OCI-M1 (cell line): ENCODE data around the gene GREM2.
A peak's percentile ranks its signal among the peaks of the same experiment; 100 is the strongest.

ENCODE experiments used
- DNase-seq: peaks from one replicate; lab custom pipeline; 2025; lab: John Stamatoyannopoulos, UW

The GREM2 gene

GRCh38 chr1:240555524-240555923, 56.4 kb downstream of the GREM2 start:
- DNase-seq: no peak

- no peak for DNase-seq
These were observed 58.6 kb downstream of the GREM2 start for GRCh38 chr1:240553351-240553750.

GRCh38 chr1:240539769-240540414, 72.1 kb downstream of the GREM2 start:
- DNase-seq: no peak

GRCh38 chr1:240538776-240539430, 73.1 kb downstream of the GREM2 start:
- DNase-seq: no peak

- DNase-seq: no peak
These were observed 78.7 kb downstream of the GREM2 start for GRCh38 chr1:240533154-240533780.

GRCh38 chr1:240528591-240528990, 83.4 kb downstream of the GREM2 start:
- DNase-seq: no peak

- no peak for DNase-seq
These were observed 84.9 kb downstream of the GREM2 start for GRCh38 chr1:240527086-240527485.

- DNase-seq: no peak
These were observed 85.6 kb downstream of the GREM2 start for GRCh38 chr1:240526312-240526711.

- no peak for DNase-seq
These were observed 87.4 kb downstream of the GREM2 start for GRCh38 chr1:240524356-240525069.

- DNase-seq: no peak
These were observed 89.7 kb downstream of the GREM2 start for GRCh38 chr1:240522122-240522822.

- DNase-seq: no peak
These were observed 94.1 kb downstream of the GREM2 start for GRCh38 chr1:240517891-240518290.

GRCh38 chr1:240516069-240516468, 95.9 kb downstream of the GREM2 start:
- no peak for DNase-seq

- no peak for DNase-seq
These were observed 96.5 kb downstream of the GREM2 start for GRCh38 chr1:240515505-240515904.

- no peak for DNase-seq
These were observed 100.2 kb downstream of the GREM2 start for GRCh38 chr1:240511789-240512188.

- no peak for DNase-seq
These were observed 103.0 kb downstream of the GREM2 start for GRCh38 chr1:240508950-240509349.

- no peak for DNase-seq
These were observed 103.8 kb downstream of the GREM2 start for GRCh38 chr1:240508201-240508600.

GRCh38 chr1:240506176-240506575, 105.8 kb downstream of the GREM2 start:
- DNase-seq: no peak

GRCh38 chr1:240503558-240503957, 108.4 kb downstream of the GREM2 start:
- no peak for DNase-seq

GRCh38 chr1:240503036-240503435, 108.9 kb downstream of the GREM2 start:
- DNase-seq: no peak

GRCh38 chr1:240501115-240501514, 110.8 kb downstream of the GREM2 start:
- DNase-seq: no peak

GRCh38 chr1:240500647-240501046, 111.3 kb downstream of the GREM2 start:
- DNase-seq: no peak

GRCh38 chr1:240499012-240499411, 112.9 kb downstream of the GREM2 start:
- DNase-seq: peak; percentile 74
